ENCODE measurements around the gene RPS25.

GRCh38 chr11:119018074-119018938 lies at the start of gene RPS25, which contains the start of gene TRAPPC4:
- peak; percentile 92 to 94 (median 93) for TF ChIP-seq POLR2AphosphoS5 (IDR thresholded peaks at IDR 0.05)
- peak in 1 of 3 donors; percentile 47 for TF ChIP-seq POLR2A (IDR thresholded peaks at IDR 0.05)
- TF ChIP-seq CTCF (IDR thresholded peaks at IDR 0.05 in 8 of 11, conservative IDR thresholded peaks at IDR 0.05 in 3 of 11) = peak in 4 of 11 experiments; percentile 20 to 46 (median 37)
